ENCODE data around the gene CCDC40. TPM values are rescaled to one million over a fixed set of nuclear protein-coding genes. Genes with fewer than 3 reads are reported as not detected.

Gene CCDC40
- total RNA-seq, 1 experiment from 2014 or later: 14.2 TPM

DNA sequence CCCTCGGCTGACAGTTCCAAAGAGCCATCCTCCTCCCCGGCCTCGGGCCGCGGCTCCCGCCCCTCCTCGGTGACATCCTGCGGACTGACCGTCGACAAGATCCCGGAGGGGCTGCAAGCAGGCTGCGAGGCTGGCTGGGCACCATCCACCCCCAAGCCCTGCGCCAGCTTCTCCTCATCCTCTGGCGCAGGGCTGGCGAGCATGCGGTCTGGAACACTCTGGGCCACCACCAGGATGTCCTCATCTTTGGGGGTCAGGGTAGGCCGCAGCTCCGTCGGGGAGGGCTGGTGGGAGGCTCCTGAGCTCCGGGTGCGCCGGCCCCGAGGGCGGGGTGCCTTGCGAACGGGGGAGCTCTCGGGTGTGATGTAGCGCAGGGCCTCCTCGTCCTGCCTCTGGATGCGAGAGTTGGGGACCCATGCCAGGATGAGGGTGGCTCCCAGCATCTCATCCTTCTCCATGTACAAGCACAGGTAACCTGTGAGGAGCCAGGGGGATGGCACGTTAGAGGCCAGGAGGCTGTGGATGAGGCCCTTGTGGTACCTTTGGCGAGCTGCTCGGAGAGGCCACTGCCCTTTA, 26.1 kb upstream of the CCDC40 start:
- Histone ChIP-seq H3K27ac (no peak overlapping the region), H3K79me2 (ENCODE audit: low read depth) (no peaks in the 10 kb centered on the region), H3K4me1 (replicated peaks; ENCODE audit: insufficient read depth) (no peaks in the 10 kb centered on the region), H2AFZ (no peak overlapping the region), H3K4me3 (no peak overlapping the region), H3K9me3 (ENCODE audit: insufficient read depth, low read depth) (no peaks in the 10 kb centered on the region), H3F3A (ENCODE audit: insufficient read depth, low read depth) (no peaks in the 10 kb centered on the region), H3K4me2 (no peak overlapping the region), H3K27me3 (ENCODE audit: insufficient read depth, low read depth) (no peaks in the 10 kb centered on the region), H4K20me1 (ENCODE audit: insufficient read depth) (no peaks in the 10 kb centered on the region), H3K9me2 (ENCODE audit: insufficient read depth) (no peaks in the 10 kb centered on the region), H3K36me3 (ENCODE audit: low read depth) (no peaks in the 10 kb centered on the region)
- TF ChIP-seq, protein P1, sequence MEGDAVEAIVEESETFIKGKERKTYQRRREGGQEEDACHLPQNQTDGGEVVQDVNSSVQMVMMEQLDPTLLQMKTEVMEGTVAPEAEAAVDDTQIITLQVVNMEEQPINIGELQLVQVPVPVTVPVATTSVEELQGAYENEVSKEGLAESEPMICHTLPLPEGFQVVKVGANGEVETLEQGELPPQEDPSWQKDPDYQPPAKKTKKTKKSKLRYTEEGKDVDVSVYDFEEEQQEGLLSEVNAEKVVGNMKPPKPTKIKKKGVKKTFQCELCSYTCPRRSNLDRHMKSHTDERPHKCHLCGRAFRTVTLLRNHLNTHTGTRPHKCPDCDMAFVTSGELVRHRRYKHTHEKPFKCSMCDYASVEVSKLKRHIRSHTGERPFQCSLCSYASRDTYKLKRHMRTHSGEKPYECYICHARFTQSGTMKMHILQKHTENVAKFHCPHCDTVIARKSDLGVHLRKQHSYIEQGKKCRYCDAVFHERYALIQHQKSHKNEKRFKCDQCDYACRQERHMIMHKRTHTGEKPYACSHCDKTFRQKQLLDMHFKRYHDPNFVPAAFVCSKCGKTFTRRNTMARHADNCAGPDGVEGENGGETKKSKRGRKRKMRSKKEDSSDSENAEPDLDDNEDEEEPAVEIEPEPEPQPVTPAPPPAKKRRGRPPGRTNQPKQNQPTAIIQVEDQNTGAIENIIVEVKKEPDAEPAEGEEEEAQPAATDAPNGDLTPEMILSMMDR (conservative IDR thresholded peaks at IDR 0.05): no peak
- TF ChIP-seq EZH2 (IDR thresholded peaks at IDR 0.05; ENCODE audit: low read depth): no peak
- intact Hi-C loops (cut with micrococcal nuclease; ENCODE audit: unreplicated experiment): no loop called here
- POLR2A ChIA-PET (ENCODE audit: unreplicated experiment): no interaction called here
- CTCF ChIA-PET: interaction anchor here (0.5 to 0.6 kb wide), 2 partner anchors 49 to 272 kb away, joined by 6 to 7 read pairs; no protein-coding TSS in a partner anchor
- BruUV-seq (replicated peaks): no TSS peak
- DNase-seq: no peak

DNA sequence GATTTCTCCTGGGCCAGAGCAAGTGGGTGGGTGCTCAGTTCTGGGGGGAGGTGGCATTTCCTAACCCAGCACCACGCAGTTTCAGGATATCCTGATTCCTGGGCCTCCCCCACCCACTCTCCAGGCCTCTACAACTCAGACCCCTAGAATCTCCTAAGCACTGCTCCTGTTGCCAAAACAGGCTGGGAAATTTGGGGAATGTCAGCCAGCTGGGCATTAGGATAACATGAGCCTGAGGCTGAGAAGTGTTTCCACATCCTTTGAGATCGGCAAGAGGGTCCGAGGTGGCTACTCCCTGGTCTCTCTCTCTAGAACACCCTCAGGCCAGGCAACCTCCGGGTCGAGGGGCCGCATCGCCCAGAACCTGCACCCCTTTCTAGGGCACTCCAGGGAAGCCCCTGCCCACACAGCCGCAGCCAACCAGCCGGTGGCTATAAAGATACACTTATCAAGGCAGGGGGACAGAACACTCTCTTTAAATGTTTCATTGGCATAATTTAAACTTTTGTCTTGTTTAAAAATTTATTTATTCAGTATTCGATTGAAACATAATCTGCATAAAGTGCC, 24.4 kb upstream of the CCDC40 start:
- Histone ChIP-seq H3K9me3 (ENCODE audit: insufficient read depth, low read depth) (no peaks in the 10 kb centered on the region), H4K20me1 (ENCODE audit: insufficient read depth) (no peaks in the 10 kb centered on the region), H3K9me2 (ENCODE audit: insufficient read depth) (no peaks in the 10 kb centered on the region), H3K79me2 (ENCODE audit: low read depth) (no peaks in the 10 kb centered on the region), H3K27ac (no peak overlapping the region), H2AFZ (no peak overlapping the region), H3K36me3 (ENCODE audit: low read depth) (no peaks in the 10 kb centered on the region), H3K4me2 (no peak overlapping the region), H3K27me3 (ENCODE audit: insufficient read depth, low read depth) (no peaks in the 10 kb centered on the region), H3K4me3 (no peak overlapping the region), H3F3A (ENCODE audit: insufficient read depth, low read depth) (no peaks in the 10 kb centered on the region), H3K4me1 (replicated peaks; ENCODE audit: insufficient read depth) (no peaks in the 10 kb centered on the region)
- POLR2A ChIA-PET (ENCODE audit: unreplicated experiment): no interaction called here
- BruUV-seq (replicated peaks): no TSS peak
- CTCF ChIA-PET: no interaction called here
- DNase-seq: no peak
- no peak for TF ChIP-seq EZH2 (IDR thresholded peaks at IDR 0.05; ENCODE audit: low read depth)
- TF ChIP-seq, protein P1 (conservative IDR thresholded peaks at IDR 0.05): no peak
- intact Hi-C loops (cut with micrococcal nuclease; ENCODE audit: unreplicated experiment): no loop called here

DNA sequence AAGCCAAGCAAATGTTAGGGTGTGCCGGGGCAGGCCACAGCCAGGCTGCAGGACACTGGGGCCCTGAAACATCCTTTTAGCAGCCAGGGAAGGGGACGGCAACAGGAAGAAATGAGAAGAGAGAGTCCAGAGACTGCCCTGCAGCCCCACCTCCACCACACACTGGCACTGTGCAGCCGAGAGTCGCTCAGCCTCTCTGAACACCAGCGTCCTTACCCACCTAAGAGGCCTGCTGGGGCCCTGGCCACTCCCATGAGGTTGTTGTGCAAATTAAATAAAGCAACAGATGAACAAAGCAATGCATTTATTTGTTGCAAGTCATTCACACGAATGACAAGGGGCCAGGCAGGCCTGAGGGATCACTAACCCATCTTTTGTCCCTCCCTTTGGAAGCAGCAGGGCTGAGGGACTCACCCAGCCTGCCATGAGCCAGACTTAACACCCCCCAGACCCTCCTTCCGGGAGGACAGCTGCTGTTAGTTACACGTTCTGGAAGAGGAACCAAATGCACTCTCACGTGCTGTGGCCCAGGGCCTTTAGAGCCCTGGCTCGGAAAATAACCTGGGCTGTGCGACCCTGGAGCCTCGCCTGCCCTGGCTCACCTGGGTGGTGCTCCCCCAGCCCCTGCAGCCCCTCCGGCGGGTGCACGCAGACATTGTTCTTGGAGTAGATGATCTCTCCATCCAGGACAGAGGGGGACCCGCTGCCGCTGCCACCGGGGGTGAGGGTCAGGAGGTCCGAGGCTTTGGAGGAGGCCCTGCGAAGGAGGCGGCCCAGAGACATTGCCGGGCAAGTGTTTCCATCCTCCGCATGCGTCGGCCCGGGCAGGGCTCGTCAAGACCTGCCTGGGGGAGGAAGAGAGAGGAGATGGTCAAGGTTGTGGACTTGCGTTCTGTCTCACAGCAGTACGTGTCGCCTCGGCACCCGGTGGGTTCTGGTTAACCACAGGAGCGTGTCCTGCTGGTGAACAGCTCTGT, 23.4 kb upstream of the CCDC40 start:
- BruUV-seq (replicated peaks): no TSS peak
- no peak for TF ChIP-seq EZH2 (IDR thresholded peaks at IDR 0.05; ENCODE audit: low read depth)
- TF ChIP-seq, protein P1 (conservative IDR thresholded peaks at IDR 0.05): no peak
- POLR2A ChIA-PET (ENCODE audit: unreplicated experiment): no interaction called here

More for the DNA sequence above, 23.4 kb upstream of the CCDC40 start:
- no peak overlapping the region for H3K4me2 ChIP-seq
- no peaks in the 10 kb centered on the region for H3F3A ChIP-seq (ENCODE audit: insufficient read depth, low read depth)
- intact Hi-C loops (cut with micrococcal nuclease; ENCODE audit: unreplicated experiment): no loop called here
- DNase-seq: no peak
- no peak overlapping the region for H3K27ac ChIP-seq
- no peak overlapping the region for H2AFZ ChIP-seq
- H3K27me3 ChIP-seq (ENCODE audit: insufficient read depth, low read depth): no peaks in the 10 kb centered on the region
- no peaks in the 10 kb centered on the region for H3K9me2 ChIP-seq (ENCODE audit: insufficient read depth)
- no peaks in the 10 kb centered on the region for H3K9me3 ChIP-seq (ENCODE audit: insufficient read depth, low read depth)
- CTCF ChIA-PET: interaction anchor here (0.6 kb wide), 1 partner anchor 410 kb away, joined by 4 read pairs; no protein-coding TSS in a partner anchor
- H3K36me3 ChIP-seq (ENCODE audit: low read depth): no peaks in the 10 kb centered on the region
- no peak overlapping the region for H3K4me3 ChIP-seq
- no peaks in the 10 kb centered on the region for H4K20me1 ChIP-seq (ENCODE audit: insufficient read depth)
- no peaks in the 10 kb centered on the region for H3K79me2 ChIP-seq (ENCODE audit: low read depth)
- H3K4me1 ChIP-seq (replicated peaks; ENCODE audit: insufficient read depth): no peaks in the 10 kb centered on the region
